Stimulated activated CD8-positive, alpha-beta memory T cell treated with anti-CD3 and anti-CD28 coated beads, Interleukin-2, amount 100 ng/mL, for 1 hour (primary cell): ENCODE data around the gene OR13C9.
"Not testable (repeated sequence)": the region's sequence is repeated elsewhere in the genome, so short reads cannot be mapped to it uniquely, and the experiment has no call there.

Experiments
- DNase-seq, 2 donors: peaks; one replicate each; pipeline ENCODE4 v3.0.0-alpha.2; 2020; ENCODE audit warnings: low read depth in 2 of 2

Gene OR13C9

GRCh38 chr9:104618104-104618503 is at the start of gene OR13C9:
OR13C9 (minus strand) TSS chr9:104618204; CDS start chr9:104618204, 0 bp downstream.
- no peak for DNase-seq

DNA sequence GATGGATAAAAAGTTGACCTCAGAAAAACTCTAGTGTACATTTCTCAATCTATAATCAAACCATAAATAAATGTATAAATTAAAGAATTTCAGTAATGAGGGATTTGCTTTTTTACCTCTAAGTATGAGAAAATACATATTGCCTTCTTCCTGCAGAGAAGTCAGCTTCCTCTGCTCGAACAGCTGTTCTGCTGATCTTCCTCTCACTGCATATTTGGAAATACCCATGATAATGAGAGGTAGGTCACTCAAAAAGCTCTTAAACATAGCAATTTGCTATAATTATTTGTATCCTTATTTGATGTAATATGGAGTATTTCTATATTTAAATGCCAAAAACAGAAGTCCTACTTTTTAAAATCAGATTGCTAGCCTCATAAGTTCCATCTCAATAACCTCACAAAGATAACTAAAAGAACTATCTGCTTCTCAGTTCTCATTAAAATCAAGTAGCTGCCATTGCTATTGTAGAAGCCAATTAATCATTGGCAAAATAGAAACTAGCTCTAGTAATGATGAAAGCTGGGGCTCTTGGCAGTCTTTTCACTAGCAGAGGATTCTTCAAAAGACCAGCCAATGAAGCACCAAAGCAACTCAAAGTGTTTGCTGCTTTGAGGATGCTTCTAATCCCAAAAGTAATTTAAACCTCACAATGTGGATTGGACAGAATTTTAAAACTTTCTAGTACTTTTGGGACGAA is 40.6 kb upstream of the OR13C9 start:
- no peak for DNase-seq

DNA sequence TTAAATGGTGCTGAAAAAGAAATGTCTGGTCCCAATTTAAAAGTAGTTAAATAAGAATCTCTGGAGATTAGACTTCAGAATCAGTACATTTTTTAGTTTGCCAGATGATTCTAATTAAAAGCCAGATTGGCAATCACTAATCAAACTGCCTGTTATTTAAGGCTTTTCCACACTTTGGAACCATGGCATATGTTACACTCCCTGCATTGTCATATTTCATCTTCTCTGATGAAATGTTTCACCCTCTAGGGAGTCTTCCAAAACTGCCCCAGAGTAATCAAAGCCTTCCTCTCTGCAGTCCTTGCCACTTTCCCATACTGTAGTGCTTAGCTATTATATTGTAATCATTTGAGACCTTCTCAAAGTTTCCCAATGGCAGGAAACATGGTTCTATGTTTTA is 17.5 kb upstream of the OR13C9 start:
- no peak for DNase-seq

DNA sequence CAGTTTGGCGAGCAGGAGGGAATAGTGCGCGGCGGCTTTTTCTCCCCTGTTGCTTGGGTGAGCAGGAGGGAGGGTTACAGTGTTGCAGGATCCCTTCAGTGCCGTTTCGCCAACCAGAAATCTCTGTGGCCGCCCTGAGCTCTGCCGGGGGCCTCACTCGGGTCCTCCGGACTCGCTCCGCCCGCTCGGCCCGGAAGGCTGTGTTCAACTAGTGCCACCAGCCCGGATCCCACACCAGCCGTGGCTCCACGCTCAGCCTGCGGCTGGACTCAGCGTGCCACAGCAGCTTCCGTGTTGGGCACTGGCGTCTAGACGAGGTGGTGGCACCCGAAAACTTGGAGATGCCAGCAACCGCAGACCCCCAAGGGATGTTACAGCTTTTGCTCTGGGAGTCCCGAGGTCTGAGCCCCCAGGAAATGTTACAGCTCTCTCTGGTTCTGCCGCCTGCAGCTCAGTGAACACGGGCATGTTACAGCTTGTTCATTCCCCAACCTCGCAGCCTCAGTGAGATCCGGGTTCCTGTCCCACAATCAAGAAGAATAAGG is 16.0 kb upstream of the OR13C9 start:
- no peak for DNase-seq

- not testable (repeated sequence) for DNase-seq
Measured at GRCh38 chr9:104625964-104626363, 8.0 kb upstream of the OR13C9 start.

DNA sequence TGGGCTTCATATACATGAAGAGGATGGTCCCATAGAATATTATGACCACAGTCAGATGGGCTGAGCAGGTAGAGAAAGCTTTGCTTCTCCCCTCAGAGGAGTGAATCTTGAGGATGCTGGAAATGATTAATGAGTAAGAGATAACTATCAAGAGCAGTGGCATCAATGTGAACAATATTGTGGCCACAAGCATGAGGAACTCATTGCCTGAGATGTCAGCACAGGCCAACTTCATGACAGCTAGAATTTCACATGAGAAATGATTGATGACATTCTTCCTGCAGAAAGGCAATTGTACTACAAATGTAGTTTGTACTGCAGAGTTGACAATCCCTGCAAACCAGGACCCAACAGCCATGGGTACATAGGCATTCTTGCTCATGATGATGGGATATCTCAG is 586 bp downstream of the OR13C9 start:
- no peak for DNase-seq

DNA sequence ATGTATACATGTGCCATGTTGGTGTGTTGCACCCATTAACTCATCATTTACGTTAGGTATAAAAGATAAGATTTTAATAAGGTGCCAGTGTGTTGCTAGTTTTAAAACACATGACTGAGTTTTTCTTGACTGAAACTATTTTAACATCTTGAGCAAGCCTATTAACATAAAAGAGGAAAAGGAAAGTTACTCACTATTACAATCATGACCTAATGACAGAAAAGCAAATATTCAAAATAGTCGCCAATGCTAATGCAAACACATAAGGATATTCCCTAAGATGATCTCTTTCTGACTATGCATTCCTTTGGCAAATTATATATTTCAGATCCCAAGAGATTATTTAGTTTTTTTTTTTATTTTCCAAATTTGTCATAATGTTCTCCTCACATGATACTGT is 6.8 kb downstream of the OR13C9 start:
- no peak for DNase-seq

DNA sequence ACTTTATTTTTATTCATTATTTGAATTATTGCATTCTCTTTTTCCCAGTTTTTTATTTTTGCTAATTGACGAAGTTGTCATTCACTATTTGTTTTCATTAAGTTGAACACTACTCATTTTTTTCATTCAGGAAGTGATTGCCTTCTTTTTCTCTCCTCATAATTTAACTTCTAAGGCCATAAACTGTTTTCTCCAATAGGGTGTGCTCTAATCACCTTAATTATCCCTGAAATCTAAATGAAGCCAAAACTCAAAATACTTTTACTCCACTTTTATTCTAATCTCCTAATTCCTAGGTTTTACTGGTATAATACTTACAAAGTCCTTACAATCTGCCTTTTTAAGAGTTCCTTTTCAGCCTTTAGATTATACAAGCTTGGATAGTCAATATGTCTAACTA is 9.7 kb downstream of the OR13C9 start:
- DNase-seq: no peak

GRCh38 chr9:104606152-104606551 is 11.9 kb downstream of the OR13C9 start:
- DNase-seq: no peak

- not testable (repeated sequence) for DNase-seq
Measured at GRCh38 chr9:104605527-104605926, 12.5 kb downstream of the OR13C9 start, which contains the start of gene OR13C2. OR13C2 (minus strand) TSS chr9:104605627; CDS start chr9:104605627, 0 bp downstream.

DNA sequence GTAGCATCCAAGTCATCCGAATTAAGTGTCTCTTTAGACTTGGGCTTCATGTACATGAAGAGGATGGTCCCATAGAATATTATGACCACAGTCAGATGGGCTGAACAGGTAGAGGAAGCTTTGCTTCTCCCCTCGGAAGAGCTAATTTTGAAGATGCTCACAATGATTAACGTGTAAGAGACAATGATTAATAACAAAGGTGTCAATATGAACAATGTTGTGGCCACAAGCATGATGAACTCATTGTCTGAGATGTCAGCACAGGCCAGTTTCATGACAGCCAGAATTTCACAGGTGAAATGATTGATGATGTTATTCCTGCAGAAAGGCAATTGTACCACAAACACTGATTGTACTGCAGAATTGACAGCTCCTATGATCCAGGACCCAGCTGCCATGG is 13.2 kb downstream of the OR13C9 start:
- no peak for DNase-seq

DNA sequence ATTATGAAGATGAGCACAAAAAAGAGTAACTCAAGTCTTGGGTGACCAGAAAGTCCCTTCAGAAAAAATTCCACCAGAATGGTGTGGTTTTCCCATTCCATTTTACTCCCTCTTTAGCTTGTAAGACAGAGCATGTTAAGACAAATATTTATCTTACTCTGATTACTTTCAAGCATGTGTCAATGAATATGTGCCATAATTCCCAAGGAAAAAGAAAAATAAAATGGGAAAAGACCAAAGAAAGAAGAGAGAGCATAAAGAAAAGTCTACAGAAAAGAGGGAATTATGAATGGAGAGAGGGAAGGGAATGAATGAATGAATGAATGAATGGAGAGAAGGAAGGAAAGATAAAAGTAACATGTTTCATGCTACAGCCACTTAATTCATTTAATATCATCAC is 18.7 kb downstream of the OR13C9 start, which contains the start of gene OR13C5:
Gene OR13C5 (minus strand): TSS at position 101 of the 400 bp plus-strand sequence. CDS start 0 bp downstream, at position 101.
- not testable (repeated sequence) for DNase-seq

- DNase-seq: not testable (repeated sequence)
Measured at GRCh38 chr9:104598749-104599148, 19.3 kb downstream of the OR13C9 start.

DNA sequence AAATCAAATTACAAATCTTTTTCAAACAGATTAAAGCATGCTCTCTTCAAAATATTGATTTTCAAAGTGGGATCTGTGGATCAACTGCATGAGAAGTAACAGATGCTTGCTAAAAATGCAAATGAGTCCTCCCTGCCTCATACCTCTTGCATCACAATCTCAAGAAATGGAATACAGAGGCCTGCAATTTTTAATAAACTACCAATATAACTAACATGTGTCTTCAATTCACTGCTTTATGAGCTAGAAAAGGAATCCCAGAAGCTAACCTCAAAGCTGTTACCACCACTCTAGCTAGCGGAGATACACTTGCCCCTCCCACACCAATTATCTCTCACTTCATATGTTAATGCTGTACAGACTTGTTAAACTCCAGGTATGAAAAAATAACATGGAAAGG is 28.4 kb downstream of the OR13C9 start:
- no peak for DNase-seq

DNA sequence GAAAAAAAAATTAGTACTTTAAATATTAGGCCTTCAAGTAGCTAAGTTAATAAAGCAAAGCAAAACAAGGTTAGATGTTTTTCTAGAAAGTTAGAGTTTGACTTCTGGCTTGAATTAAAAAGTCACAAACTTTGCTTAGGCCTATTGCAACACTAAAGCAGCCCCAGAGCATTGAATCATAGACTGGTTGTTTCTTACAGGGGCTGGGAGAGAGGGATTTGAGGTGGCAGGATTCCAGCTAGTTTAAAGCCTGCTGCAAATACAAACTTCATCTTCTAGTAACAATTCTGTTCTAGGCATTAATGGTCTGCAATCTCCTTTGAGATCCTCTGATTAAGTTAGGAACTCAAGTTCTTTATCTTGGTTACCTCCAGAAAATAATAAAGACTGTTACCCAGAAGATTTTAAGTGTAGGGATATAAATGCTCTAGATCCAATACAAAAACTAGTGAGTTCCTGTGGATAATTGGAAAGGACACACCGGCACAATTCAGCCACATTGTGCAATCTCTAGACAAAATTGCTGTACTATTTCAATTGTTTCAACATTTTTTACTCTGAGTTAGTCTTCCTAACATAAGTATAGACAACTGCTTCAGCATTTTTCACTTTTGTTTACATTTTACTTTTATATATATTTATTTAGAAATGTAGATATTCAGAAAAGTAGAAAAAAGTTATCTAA is 31.4 kb downstream of the OR13C9 start:
- no peak for DNase-seq

DNA sequence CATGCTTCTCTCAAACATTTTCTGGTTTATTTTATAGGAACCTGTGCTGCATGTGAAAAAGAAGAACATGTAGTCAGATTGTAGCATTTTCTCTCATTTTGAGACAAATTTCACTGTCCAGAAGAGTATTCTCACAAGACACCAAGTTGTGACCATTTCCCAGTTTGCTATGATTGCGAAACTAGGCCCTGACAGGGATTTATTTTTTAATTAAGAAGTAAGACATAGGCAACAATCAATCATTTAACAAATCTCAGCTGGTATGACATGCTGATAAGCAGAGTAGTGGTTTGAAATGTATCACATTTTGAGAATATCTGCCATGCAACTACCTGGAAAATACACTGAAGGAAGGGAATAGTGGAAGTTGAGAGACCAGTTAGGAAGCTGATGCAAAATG is 37.4 kb downstream of the OR13C9 start:
- no peak for DNase-seq

- DNase-seq: no peak
Measured at GRCh38 chr9:104577263-104577662, 40.7 kb downstream of the OR13C9 start.

DNA sequence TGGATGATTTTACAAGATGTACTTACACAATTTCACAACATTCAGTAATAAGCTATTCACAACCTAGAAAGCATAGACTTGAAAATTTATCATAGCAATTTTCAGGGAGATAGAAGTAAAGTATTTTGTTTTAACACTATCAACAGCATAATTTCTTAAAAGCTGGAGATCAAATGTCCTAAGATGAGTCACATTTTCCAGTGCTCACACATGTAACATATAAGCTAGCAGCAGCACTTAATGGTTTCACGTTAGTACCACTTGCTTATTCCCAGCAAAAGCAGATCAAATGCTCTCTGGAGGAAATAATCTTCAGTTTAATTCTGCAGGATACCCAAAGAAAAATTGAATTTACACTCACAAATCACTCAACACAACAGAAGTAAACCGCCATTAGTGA is 42.5 kb downstream of the OR13C9 start:
- DNase-seq: no peak

DNA sequence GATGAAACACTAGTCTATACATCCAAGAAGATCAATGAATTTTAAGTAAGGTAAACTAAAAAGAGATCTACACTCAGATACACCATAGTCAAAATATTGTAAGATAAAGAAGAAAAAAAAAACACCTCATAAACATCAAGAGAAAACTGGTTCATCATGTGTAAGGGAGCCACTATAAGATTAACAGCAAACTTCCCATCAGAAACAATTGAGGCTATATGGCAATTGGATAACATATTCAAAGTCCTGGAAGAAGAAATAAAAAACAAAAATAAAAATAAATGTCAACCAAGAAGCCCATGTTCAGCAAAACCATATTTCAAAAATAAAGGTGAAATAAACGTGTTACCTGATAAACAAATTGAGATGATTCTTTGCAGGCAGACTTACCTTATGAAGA is 45.4 kb downstream of the OR13C9 start:
- DNase-seq: no peak

GRCh38 chr9:104568868-104569267 is 49.1 kb downstream of the OR13C9 start, which contains the start of gene OR13C8:
OR13C8 (plus strand) TSS chr9:104569168; CDS start chr9:104569168, 0 bp downstream.
- no peak for DNase-seq
